LNCaP clone FGC (cell line): Measurements from ENCODE around the gene PITPNC1.

Experiments
- DNase-seq: peaks from one replicate; pipeline ENCODE4 v3.0.0-alpha.2; 2011; ENCODE audit warnings: low read depth
- H3K4me3 ChIP-seq: 2 replicates; pipeline ENCODE4 v1.5.1; 2011; ENCODE audit warnings: mild to moderate bottlenecking, low read depth, low read length, control low read depth
- TF ChIP-seq, protein P1 (sequence below): IDR thresholded peaks from 2 replicates; pipeline ENCODE4 v1.5.1; 2012; ENCODE audit warnings: mild to moderate bottlenecking; ENCODE audit not compliant: control insufficient read depth, insufficient read depth; ENCODE audit errors: extremely low read depth

PITPNC1 gene

DNA sequence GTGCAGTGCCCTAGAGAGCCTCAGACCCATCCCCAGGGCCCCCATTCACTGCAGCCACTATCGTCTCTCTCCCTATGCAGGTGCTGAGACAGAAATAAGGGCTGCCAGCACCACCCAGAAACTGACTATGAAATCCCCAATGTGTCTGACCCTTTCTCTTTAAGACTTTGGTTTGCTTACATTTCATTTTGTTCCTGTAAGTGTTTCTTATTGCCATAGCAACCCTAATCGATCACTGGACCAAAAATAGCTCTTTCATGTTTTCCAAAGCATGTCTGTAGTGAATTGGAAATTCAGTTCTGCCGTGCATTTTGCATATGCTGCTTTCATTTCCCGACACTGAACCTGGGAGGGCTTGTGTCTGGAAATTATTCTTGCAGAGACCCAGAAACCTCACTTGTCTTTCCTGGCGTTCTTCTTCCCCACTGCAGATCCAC is 192.0 kb downstream of the PITPNC1 start:
- H3K4me3 ChIP-seq = no peak overlapping the region
- TF ChIP-seq, protein P1, sequence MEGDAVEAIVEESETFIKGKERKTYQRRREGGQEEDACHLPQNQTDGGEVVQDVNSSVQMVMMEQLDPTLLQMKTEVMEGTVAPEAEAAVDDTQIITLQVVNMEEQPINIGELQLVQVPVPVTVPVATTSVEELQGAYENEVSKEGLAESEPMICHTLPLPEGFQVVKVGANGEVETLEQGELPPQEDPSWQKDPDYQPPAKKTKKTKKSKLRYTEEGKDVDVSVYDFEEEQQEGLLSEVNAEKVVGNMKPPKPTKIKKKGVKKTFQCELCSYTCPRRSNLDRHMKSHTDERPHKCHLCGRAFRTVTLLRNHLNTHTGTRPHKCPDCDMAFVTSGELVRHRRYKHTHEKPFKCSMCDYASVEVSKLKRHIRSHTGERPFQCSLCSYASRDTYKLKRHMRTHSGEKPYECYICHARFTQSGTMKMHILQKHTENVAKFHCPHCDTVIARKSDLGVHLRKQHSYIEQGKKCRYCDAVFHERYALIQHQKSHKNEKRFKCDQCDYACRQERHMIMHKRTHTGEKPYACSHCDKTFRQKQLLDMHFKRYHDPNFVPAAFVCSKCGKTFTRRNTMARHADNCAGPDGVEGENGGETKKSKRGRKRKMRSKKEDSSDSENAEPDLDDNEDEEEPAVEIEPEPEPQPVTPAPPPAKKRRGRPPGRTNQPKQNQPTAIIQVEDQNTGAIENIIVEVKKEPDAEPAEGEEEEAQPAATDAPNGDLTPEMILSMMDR = no peak
- no peak for DNase-seq

DNA sequence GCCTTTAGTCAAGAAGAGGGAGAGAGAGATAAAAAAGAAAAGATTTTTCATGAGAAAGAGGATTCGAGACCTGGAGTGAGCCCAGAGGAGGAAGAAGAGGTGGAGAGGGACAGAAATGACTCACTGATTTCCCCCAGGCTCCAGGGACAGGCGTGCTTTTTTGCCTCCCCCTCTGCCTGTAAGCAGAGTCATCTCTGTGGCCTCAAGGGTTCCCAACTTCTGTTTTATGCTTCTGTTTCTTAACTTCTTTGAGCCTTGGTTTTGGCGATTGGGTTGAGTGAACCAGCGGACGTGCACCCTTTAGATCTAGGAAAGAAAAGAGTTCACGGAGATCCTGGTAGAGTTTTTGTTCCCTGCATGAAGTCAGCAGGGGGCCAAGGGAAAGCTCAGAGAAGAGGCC is 192.8 kb downstream of the PITPNC1 start:
- DNase-seq = no peak
- TF ChIP-seq, protein P1 = no peak
- no peak overlapping the region for H3K4me3 ChIP-seq

DNA sequence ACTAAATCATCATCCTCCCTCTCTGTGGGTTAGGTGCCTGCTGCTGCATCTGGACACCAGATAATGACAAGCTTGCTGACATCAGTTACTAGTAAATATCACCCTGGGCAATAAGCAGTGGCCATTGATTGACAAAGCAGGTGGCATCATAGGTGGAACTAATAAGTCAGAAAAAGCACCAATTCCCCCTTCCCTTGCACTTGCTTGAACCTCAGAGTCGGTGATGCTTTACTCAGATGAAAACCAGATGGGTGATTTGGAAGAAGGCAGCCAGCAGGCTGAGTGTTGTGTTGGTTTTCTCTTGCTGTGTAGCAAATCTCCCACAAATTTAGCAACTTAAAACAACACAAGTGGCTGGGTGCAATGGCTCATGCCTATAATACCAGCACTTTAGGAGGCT is 193.7 kb downstream of the PITPNC1 start:
- H3K4me3 ChIP-seq = no peak overlapping the region
- TF ChIP-seq, protein P1 = no peak
- DNase-seq = no peak

DNA sequence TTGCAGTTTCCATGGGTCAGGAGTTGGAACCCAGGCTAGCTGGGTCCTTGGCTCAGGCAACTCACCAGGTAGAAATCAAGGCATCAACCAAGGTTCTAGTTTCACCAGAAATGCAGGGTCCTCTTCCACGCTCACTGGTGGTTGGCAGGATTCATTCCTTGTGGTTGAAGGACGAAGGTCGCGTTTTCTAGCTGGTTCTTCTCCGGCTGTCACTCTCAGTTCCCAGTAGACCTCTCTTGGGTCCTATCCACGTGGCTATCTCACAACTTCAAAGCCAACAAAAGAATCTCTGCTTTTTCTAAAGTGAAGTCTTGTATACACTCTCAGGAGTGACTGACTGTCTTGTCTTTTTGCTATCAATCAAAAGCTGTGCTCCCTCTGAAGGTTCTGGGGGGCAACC is 194.4 kb downstream of the PITPNC1 start:
- DNase-seq = no peak
- TF ChIP-seq, protein P1 = no peak
- H3K4me3 ChIP-seq = no peak overlapping the region

DNA sequence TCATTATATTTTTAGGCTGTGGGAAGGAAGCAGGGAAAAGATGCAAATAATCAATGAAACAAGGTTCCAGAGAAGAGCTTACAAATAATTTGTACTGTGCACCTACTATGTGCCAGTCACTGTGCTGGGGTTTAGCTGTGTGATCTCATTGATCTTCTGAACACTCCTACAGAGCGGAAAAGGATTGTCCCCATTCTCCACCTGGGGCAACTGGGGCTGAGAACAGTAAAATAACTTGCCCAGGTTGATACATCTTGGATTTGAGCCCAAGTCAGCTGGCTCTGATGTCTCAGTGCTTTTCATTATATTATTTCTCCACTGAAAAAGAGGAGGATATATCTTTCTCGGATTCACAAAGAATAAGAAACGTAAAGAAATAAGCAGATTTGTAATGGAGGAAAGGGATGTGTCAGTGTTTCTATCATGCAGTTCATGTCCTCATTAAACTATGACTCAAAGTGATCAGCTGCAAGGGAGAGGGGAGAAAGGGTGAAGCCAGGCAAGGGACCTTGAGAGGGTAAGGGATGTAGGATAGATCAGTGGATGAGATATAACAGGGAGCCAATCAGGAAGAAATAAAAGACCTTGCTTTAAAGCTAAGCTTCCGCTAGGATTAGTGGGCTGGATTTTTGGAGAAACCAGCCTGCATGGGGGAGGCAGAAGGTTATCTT is 197.0 kb downstream of the PITPNC1 start:
- H3K4me3 ChIP-seq = no peak overlapping the region
- DNase-seq = no peak
- TF ChIP-seq, protein P1 = no peak

DNA sequence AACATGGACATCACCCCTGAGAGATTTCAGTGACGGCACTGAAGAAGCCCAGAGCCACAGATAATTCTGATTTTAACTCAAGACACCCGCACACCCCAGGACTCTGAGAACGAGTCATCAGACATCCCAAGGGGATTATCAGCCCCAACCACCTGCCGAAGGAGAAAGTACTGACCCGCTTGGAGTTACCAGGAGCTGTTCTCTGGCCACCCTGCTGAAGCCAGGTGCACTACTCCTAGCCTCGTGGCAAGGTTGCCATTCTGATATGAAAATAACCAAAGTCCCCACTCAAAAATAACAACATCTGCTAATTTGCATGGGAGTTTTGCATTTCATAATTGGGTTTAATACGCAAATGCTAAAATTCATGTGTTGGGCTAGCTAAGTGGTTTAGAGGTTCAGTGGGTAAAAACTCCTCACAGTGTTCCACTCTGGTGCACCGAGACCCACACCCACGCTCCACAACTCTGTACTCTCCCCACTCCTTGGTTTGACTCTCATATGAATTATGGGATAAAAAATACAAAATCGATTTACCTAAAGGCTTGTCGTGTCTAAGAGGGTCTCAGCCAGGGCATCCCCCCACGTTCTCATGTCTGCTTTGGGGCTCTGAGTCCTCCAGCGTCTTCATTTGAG is 197.7 kb downstream of the PITPNC1 start:
- H3K4me3 ChIP-seq = no peak overlapping the region
- TF ChIP-seq, protein P1 = no peak
- no peak for DNase-seq

DNA sequence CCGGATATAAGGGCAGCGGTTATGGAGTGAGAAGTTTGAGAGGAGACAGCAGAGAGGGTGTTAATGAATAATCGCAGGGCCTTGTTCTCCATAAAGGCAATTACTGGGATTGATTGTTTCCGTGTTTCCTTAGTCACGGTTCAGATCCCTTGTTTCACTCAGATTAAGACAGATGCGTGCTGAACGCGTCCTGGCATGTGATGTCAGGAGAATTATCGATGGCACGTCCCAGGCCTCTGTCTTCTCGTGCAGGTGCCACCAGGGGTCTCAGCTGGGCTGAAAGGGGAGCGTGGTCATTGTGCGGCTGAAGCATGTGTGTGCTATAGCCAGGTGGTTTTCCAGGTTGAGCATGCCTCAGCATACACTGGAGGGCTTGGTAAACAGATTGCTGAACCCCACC is 198.2 kb downstream of the PITPNC1 start:
- no peak overlapping the region for H3K4me3 ChIP-seq
- DNase-seq = no peak
- TF ChIP-seq, protein P1 = no peak
